NCI-H2029 (cell line): ENCODE results near the gene TOMM20.
"Not testable (repeated sequence)": the region's sequence is repeated elsewhere in the genome, so short reads cannot be mapped to it uniquely, and the experiment has no call there.

Experiments used
- DNase-seq: peaks from one replicate; lab custom pipeline; 2025; lab: John Stamatoyannopoulos, UW

Gene TOMM20

GRCh38 chr1:235078480-235079381, 49.9 kb downstream of the TOMM20 start:
- no peak for DNase-seq

GRCh38 chr1:235077571-235078479, 50.8 kb downstream of the TOMM20 start:
- no peak for DNase-seq

DNA sequence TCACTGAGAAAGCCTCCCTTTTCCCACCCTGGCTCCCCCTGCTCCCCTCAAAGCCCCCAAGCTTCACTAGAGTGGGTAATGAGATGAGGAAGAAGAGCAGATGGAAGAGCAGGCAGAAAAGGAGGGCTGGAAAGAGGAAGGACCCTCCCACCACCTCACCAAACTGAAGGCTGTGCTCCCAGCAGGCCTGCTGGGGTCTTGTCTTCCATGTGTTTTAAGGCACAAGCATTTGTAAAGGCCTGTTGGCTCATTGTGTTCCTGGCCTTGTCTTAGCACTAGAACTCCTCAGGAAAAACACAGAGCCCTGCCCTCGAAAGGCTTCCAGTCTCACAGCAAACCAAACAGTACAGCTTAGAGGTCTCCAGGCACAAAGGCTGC, 51.5 kb downstream of the TOMM20 start:
- DNase-seq = no peak

- no peak for DNase-seq
Observed at GRCh38 chr1:235076504-235077162, 52.0 kb downstream of the TOMM20 start.

DNA sequence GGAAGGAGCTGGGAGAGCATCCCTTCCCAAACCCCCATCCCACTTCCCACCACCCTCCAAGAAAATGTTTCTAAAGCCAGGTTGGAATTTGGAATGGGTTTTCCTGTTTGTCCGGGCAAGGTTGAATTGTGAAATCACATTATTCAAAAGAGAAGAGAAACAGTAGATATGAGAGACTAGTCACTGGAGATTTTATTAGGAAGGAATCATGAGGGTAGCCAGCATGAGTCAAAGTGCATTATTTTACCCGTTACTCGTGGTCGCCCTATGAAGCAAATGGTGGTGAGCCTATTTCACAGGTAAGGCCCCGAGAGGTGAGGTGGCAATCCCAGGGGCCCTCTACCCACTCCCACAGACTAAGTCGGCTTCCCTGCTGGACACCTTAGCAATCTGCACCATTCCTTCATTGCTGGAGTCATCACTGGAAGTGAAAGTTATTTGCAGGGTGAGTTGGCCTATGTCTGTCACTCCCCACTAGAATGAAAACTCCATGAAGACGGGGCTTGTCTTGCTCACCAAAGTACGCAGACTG, 52.8 kb downstream of the TOMM20 start:
- no peak for DNase-seq

- peak; percentile 70 for DNase-seq
Observed at GRCh38 chr1:235075048-235075776, 53.4 kb downstream of the TOMM20 start.

GRCh38 chr1:235074523-235075047, 54.1 kb downstream of the TOMM20 start:
- peak; percentile 81 for DNase-seq

DNA sequence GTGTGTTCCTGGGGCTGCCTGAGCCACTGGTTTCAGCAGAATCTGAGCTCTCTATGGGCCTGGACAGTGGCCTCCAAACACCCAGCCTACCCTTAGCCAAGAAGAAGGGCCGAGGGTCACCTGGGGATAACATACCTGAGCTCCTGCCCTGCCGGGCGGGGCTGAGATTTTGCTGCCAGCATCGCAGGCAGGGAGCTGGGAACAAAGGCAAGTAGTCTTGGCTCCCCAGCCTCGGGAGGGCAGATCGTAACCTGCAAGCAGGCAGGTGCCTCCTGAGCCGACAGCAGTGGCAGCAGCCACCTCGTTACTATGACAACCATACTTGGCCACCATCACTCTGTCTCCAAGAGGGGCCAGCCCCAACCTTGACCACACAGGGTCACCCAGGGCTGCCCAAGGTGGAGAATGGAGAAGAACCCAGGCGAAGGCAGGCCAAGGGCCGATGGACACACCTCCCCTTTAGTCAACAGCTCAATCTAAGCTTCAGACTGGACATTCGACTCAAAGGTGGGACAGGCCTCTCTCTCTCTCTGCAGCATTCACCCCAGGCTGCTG, 54.6 kb downstream of the TOMM20 start:
- DNase-seq = peak; percentile 69

GRCh38 chr1:235073331-235073967, 55.2 kb downstream of the TOMM20 start:
- DNase-seq = peak; percentile 85

DNA sequence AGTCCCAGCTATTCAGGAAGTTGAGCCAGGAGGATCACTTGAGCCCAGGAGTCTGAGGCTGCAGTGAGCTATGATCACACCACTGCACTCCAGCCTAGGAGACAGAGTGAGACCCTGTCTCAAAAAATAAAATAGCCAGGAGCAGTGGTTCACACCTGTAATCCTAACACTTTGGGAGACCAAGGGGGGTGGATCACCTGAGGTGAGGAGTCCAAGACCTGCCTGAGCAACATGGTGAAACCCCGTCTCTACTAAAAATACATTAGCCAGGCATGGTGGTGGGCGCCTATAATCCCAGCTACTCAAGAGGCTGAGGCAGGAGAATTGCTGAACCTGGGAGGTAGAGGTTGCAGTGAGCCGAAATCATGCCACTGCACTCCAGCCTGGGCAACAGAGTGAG, 56.1 kb downstream of the TOMM20 start:
- DNase-seq = not testable (repeated sequence)

- DNase-seq = no peak
Observed at GRCh38 chr1:235072096-235072495, 56.5 kb downstream of the TOMM20 start.

- DNase-seq = no peak
Observed at GRCh38 chr1:235070819-235071218, 57.8 kb downstream of the TOMM20 start.

- peak; percentile 95 for DNase-seq
Observed at GRCh38 chr1:235069577-235070563, 58.8 kb downstream of the TOMM20 start.

GRCh38 chr1:235069176-235069575, 59.5 kb downstream of the TOMM20 start:
- no peak for DNase-seq

DNA sequence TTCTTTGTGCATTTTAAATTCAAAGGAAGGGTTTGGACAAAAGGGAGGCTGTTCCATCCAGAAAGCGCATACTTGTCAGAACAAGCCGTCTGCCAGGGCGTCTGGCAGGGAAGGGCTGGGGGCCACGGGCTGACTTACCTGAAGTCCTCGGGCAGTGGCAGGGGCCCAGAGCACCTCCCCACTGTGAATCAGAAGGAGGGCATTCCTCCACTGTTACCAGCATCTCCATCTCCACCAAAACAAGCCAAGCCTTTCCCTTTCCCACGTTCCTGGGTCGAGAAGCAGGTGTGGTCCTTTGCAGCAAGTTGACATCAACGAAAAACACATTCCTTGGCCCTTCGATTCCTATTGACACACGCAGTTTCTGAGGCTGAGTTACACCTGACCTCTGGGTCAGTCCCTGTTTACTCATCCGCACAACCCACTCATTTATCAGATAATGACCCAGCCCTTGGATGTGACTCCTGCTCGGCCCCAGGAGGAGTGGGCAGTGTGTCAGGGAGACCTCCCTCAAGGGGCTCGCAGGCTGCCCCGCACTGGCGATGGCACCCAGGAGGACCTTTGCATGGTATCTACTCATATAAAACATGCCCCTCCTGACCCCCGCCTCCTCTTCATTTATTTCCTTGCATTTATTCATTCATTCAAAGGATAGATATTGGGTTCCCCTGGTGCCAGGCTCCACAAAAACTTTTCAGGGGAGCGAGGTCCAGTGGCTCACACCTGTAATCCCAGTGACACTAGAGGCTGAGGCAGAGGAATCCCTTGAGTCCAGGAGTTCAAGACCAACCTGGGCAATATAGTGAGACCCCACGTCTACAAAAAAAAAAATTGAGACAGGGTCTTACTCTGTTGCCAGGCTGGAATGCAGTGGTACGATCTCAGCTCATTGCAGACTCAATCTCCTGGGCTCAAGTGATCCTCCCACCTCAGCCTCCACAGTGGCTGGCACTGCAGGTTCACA, 60.2 kb downstream of the TOMM20 start:
- no peak for DNase-seq

DNA sequence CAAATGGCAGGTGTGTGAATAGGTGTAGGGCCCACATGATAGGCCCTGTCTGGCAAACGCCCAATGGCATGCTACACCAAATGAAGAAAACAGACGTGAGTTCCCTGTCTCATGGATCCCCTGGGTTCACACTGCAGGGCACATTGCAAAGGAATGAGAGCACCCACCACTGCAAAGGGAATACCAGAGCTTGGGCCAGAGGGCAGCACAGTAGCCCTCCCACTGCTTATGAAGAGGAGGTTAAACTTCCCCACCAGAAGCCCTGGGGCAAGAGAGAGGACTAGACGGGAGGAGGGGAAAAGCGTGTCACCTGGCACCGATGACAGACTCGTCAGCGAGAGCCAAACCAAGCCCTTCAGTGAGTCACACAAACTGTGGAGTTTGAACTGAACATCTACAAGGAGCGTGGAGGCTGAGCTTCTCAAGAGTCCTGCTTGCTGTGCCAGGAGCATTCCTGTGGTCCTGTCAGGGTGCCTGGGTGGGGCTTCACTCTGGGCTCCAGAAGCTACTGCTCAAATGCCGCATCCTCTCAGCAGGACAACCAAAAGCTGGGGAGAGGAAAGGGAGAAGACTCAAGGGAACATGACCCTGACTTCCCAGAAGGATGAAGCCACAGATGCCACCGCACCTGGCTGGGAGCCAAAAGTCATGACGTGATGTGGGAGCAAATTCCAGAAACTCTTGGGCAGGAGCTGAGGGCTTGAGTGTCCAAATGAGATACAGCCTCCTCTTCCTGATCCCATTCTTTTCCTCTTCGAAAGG, 61.1 kb downstream of the TOMM20 start:
- peak; percentile 97 for DNase-seq
